ENCODE data around the gene THNSL1.

DNA sequence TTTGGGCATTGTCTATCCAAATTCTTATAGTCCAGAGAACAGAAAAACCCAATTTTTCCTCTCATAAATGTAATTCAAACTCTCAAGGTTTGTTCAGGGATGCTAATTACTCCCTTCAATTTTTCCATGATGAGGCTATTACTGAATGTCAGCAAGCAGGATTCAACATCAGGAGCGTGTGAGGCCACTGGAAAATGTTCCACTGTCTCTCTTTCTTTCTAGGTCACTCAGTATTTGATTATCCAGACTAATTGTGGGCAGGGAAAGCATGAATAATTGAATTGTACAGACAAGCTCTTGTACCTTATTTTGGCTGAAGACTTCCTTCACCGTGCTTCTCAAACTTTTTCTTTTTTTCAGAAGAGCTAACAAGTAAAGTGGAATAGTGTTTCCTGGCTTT is 30.7 kb downstream of the THNSL1 start:
- no peak for TF ChIP-seq GATA2 (IDR thresholded peaks at IDR 0.05; ENCODE audit: low read depth, low read length)
- no peak for TF ChIP-seq GATA3 (IDR thresholded peaks at IDR 0.05; ENCODE audit: low read depth, low read length)
